ENCODE results near the gene SPATA31C1.
"Not testable (repeated sequence)": the region's sequence is repeated elsewhere in the genome, so short reads cannot be mapped to it uniquely, and the experiment has no call there.

Gene SPATA31C1

GRCh38 chr9:87917662-87918061, at the start of gene SPATA31C1:
Gene SPATA31C1, plus strand, starts transcription at chr9:87917962.
- DNase-seq, result not testable (repeated sequence)

DNA sequence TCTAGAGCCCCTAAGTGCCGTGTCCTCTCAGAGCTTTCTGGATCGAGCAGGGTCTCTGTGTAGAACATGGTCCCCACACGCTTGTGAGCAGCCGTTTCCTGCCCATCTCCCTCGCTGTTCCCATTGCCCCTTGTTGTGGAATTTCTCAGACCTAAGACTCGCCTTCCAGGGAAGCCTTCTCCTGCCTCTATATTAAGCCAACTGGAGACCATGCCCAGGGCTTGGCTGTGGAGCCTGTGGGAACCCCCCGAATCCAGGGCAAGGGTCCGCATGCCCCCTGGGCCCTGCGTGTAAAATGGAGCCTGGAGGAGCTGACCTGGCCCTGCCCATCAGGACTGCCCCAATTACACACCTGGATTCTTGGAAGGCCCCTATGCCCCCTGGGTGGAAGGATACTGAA, 49.6 kb upstream of the SPATA31C1 start:
- DNase-seq, result no peak

DNA sequence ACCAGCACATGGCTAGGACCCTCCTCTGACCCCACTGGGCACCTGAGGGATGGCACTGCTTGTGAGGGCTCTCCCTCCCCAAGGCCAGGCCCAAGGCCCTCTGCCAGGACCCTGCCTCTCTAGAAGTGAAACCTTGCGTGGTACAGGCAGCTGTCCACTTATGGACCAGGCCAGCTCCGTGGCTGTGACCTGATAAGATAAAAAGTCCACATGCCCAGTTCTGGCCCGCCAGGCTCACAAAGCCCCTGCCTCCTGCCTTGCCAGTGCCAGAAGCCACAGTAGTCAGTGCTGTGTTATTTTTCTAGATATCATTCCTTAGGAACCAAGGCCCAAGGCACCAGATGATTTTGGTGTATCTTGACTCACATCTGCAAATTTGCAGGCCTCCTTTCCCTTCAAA, 49.1 kb upstream of the SPATA31C1 start:
- no peak for DNase-seq

- no peak for DNase-seq
Measured at GRCh38 chr9:87869082-87869481, 48.7 kb upstream of the SPATA31C1 start.

DNA sequence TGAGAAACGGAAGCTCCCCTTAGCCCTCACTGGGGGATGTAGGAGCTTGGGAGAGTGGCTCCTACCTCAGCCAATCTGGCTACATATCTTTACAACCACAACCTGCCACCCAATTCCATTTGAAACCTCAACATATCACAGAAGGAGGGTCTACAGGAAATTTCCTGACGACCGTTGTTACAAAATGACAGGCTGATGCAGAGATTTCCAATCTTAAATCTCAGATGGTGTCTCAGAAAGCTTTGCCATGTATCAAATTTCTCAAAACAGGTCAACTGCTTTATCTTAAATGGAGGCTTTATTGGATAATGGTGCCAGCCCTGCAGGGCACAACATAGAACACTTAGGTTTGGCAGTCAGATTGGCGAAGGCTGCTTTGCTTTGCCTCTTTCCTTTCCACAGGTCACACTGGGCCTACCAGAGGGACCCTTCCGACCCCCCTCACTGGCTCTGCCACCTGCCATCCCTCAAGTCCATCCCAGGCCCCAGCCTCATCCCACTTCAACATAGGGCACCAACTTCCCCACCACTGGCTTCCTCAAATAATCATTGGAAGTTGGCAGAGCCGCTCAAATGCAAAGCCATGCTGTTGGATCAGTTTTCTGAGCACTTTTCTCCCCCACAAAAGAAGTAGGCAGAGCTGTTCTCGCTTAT, 46.2 kb upstream of the SPATA31C1 start:
- DNase-seq, result no peak

GRCh38 chr9:87872079-87872624, 45.6 kb upstream of the SPATA31C1 start:
- DNase-seq, result no peak

DNA sequence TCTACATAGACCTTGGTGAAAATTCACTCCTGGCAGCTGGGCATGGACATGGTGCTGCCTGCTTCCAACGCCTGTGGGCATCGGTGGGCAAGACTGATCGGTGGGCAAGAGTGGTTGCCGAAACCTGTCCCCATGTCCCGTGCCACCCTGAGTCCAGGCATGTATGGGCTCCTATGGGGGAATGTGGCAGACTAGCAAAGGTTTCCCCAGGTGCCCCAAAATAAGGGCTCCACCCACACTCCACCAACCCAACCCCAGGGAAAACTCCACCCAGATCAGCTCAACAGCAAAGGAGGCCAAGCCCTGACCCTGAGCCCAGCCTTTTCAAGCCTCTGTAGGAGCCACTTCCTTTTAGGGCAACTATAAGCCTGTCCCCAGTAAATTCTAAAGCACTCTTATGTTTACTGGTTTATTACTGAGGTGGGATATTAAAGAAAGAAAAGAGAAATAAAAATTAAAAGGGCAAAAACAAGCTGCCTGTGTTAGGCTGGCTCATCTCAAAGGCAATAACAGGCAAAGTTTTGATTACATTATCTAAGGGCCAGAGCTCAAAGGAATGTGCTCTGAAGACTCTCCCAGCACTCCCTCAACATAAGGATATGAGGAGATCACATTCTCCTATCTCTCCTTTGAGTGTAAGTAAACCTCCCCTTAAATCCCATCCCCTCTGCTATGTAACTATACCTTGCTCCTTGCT, 44.0 kb upstream of the SPATA31C1 start:
- no peak for DNase-seq

GRCh38 chr9:87874304-87874623, 43.5 kb upstream of the SPATA31C1 start:
- no peak for DNase-seq

DNA sequence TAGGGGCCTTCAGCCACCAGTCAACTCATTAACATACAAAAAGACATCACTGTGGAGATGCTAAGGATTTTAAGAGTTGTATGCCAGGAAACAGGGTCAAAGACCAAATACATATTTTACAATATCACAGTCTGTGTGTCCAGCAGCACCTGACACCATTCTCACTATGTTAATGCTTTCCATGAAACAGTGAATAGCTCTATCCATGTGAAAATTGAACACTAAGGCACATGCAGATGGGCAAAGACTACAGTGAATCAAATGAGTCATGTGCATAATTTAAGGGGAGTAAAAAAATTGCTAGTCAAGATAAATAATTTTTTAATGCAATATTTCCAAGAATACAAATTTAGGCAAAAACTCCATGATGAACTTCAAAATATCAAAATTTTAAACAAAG, 42.7 kb upstream of the SPATA31C1 start:
- DNase-seq, result no peak

DNA sequence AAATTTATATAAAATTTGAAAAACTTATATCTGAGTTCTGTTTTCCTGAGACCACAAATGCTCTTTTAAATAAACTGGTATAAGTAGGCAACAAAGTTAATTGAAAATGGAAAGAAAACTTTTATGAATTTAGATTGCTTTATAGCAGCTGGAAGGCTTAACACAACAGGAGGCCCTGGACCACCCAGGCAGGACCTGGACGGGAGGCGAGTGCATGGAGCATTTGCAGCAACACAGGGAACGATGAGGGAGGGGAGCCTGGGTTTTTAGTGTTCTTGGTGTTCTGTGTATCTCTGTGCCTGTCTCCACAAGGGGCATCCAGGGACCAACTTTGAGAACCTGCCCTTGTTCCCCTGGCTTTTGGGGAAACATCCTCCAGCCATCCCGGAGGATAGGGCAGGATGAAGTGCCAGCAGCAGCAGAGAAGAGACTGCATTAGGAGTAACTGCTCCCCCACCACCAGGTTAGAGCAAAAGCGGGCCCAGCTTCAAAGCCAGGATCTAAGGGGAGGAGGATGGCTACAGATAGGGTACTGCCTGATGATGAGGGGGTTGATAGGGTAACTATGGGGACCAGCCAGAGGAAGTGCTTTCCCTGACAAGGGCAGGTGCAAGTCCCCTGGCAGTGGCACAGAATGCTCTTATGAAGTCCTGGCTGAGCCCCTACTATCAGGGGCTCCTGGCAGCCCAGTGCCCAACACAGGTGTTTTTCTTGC, 41.8 kb upstream of the SPATA31C1 start:
- DNase-seq, result no peak

- DNase-seq, result no peak
Measured at GRCh38 chr9:87876708-87877107, 41.1 kb upstream of the SPATA31C1 start.

- DNase-seq, result no peak
Measured at GRCh38 chr9:87878989-87879511, 38.7 kb upstream of the SPATA31C1 start.

- DNase-seq, result no peak
Measured at GRCh38 chr9:87880116-87880515, 37.6 kb upstream of the SPATA31C1 start.

DNA sequence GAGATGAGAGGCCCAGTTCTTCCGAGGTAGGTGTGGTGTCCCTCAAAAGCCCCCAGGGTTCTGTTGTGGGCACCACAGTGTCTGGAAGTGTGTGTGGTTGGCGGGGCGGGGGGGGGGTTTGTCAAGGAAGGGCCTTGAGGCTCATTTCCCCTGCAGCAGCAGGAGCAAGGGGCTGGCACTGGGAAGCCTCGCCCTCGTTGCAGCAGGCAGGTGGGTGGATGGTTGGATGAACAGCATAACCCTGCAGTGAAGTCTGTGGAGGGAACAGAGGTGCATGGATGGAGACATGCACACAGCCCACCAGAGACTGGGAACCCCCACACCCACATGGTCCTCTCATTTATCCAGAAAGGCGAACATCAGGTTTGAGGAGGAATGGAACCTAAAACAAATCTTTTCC, 37.1 kb upstream of the SPATA31C1 start:
- no peak for DNase-seq

- DNase-seq, result no peak
Measured at GRCh38 chr9:87882627-87883026, 35.1 kb upstream of the SPATA31C1 start, which contains the start of gene SPATA31E1. Gene SPATA31E1, plus strand, starts transcription at chr9:87882877. Its CDS starts 15 bp downstream, at chr9:87882892.

DNA sequence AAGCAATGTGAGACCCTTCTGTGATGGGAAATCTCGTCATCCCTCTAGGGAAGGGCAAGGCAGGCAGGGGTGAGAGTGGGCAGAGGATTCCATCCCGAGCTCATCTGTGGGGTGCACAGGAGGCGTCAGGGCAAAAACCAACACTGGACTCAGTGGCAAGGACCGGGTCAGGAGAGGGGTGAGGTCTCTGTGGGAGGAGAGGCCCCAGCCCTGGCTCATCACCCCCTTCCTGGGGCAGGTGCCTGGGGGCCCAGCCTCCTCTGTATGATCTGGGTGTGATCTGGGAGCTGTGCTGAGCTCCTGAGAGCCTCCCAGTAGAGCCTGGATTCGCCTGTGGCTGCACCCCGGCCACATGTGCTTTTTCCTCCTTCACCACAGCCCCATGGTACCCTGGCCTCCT, 34.5 kb upstream of the SPATA31C1 start:
- no peak for DNase-seq

DNA sequence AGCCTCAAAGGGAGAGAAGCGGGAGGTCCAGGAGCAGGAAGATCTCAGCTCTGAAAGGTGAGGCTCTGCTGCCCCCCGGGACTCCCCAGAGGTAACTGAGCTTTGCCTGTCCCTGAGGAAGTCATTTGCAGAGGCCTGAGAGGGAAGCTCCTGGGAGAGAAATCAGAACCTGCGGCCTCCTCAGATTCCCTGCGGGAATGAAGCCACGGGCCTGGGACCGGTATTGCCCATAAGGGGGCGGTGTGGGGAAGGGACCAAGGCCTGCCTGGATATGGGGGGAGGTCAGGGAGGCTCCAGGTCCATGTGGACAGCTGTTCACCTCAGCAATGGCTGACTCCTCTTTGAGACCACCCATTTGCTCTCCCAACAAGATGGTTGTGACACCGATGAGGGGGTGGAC, 33.8 kb upstream of the SPATA31C1 start:
- no peak for DNase-seq

- no peak for DNase-seq
Measured at GRCh38 chr9:87884578-87885459, 32.9 kb upstream of the SPATA31C1 start.

GRCh38 chr9:87885484-87886189, 32.1 kb upstream of the SPATA31C1 start:
- no peak for DNase-seq

- no peak for DNase-seq
Measured at GRCh38 chr9:87886210-87886932, 31.4 kb upstream of the SPATA31C1 start.

DNA sequence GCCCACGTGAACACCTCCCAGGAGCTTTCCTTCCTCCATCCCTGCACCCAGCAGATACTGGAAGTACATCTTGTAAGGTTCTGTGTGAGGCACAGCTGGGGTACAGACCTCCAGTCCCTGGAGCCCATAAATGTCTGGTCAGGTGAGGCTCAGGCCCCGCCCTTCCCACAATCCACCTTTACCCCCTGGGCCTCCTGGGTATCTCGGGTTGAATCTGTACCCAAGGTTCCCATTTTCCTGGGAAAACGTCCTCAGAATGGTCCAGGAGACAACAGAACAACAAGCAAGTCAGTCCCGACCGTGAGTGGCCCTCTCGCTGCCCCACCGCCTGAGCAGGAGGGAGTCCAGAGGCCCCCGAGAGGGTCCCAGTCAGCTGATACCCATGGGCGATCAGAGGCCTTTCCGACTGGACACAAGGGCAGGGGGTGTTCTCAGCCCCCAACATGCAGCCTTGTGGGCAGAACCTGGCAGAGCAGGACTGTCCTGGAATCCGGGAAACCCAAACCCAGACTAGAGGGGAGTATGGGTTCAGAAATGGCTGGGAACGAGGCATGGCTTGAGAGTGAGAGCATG, 30.7 kb upstream of the SPATA31C1 start:
- no peak for DNase-seq
